Measurements from ENCODE around the gene CAMK2G. TPM values are rescaled to one million over a fixed set of nuclear protein-coding genes. Genes with fewer than 3 reads are reported as not detected.

The CAMK2G gene
- total and polyA plus RNA-seq, 2 experiments from 2014 or later, result 30.6 to 34.1 TPM

DNA sequence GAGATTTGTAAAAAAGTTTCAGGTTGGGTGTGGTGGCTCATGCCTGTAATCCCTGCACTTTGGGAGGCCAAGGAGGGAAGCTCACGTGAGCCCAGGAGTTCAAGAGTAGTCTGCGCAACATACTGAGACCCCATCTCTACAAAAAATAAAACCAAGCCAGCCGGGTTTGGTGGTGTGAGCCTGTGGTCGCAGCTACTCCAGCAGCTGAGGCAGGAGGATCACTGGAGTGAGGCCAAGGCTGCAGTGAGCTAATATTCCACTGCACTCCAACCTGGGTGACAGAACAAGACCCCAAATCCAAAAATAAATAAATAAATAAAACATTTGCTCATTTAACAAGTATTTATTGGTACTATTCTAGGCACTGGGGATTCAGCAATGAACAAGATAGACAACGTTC is 94.1 kb downstream of the CAMK2G start:
- ATAC-seq (no peak), DNase-seq (ENCODE audit: low spot score) (no peak)
- 0 out of 2 replicates have a peak overlapping the region, but pooled peaks have one; percentile 35 for H3K27ac ChIP-seq (ENCODE audit: low read depth)
- no peaks in the 10 kb centered on the region for H3K27me3 ChIP-seq (ENCODE audit: insufficient read depth)
- H3K36me3 ChIP-seq (ENCODE audit: insufficient read depth), result peaks cover 10% of the 10 kb centered on the region; the same call in 1 of the 2 replicates
- H3K9me3 Mint-ChIP-seq, result no peaks in the 10 kb centered on the region
- H3K4me1 ChIP-seq (ENCODE audit: insufficient read depth), result peaks cover 11% of the 10 kb centered on the region
- TF ChIP-seq STAT1 (IDR thresholded peaks at IDR 0.05; ENCODE audit: unreplicated experiment) (no peak), ZNF462 (CRISPR knock-in tag; IDR thresholded peaks at IDR 0.05) (no peak), EZH2 (IDR thresholded peaks at IDR 0.05; ENCODE audit: low read depth, unreplicated experiment) (no peak)
- H3F3A ChIP-seq (replicated peaks; ENCODE audit: low read depth), result peaks cover 9% of the 10 kb centered on the region; the same call in 1 of the 2 replicates
- H4K20me1 ChIP-seq (replicated peaks; ENCODE audit: insufficient read depth), result peaks cover 12% of the 10 kb centered on the region; the same call in 1 of the 2 replicates
- peak overlapping the region; percentile 95 for H3K4me3 Mint-ChIP-seq
- H3K9me2 ChIP-seq (ENCODE audit: insufficient read depth), result no peaks in the 10 kb centered on the region
- H3K27ac Mint-ChIP-seq, result peak overlapping the region; percentile 57; the same call in 1 of the 2 replicates
- peak overlapping the region; percentile 98 for H3K4me3 ChIP-seq
- peak overlapping the region; percentile 94; the same call in 1 of the 2 replicates for H3K4me2 ChIP-seq
- H2AFZ ChIP-seq, result no peak overlapping the region
- H3K27me3 Mint-ChIP-seq (ENCODE audit: insufficient read depth, low read depth, poor library complexity), result peaks cover 4% of the 10 kb centered on the region
- H3K36me3 Mint-ChIP-seq (ENCODE audit: low read depth), result peaks cover 30% of the 10 kb centered on the region
- peaks cover 19% of the 10 kb centered on the region for H3K4me1 Mint-ChIP-seq
- peaks cover 47% of the 10 kb centered on the region for H3K79me2 ChIP-seq (replicated peaks; ENCODE audit: insufficient read depth)

GRCh38 chr10:73779539-73780197 is 94.7 kb downstream of the CAMK2G start:
- Histone ChIP-seq H2AFZ (no peak overlapping the region), H3K4me1 (ENCODE audit: insufficient read depth) (peaks cover 11% of the 10 kb centered on the region), H3K27ac (ENCODE audit: low read depth) (no peak overlapping the region), H3F3A (replicated peaks; ENCODE audit: low read depth) (peaks cover 12% of the 10 kb centered on the region; the same call in 1 of the 2 replicates), H3K79me2 (replicated peaks; ENCODE audit: insufficient read depth) (peaks cover 51% of the 10 kb centered on the region), H3K4me3 (no peak overlapping the region), H3K4me2 (no peak overlapping the region), H3K9me2 (ENCODE audit: insufficient read depth) (no peaks in the 10 kb centered on the region), H3K27me3 (ENCODE audit: insufficient read depth) (no peaks in the 10 kb centered on the region), H4K20me1 (replicated peaks; ENCODE audit: insufficient read depth) (peaks cover 12% of the 10 kb centered on the region; the same call in 1 of the 2 replicates), H3K36me3 (ENCODE audit: insufficient read depth) (peaks cover 10% of the 10 kb centered on the region; the same call in 1 of the 2 replicates)
- peaks cover 22% of the 10 kb centered on the region for H3K4me1 Mint-ChIP-seq
- H3K27ac Mint-ChIP-seq, result no peak overlapping the region
- no peaks in the 10 kb centered on the region for H3K9me3 Mint-ChIP-seq
- H3K36me3 Mint-ChIP-seq (ENCODE audit: low read depth), result peaks cover 32% of the 10 kb centered on the region
- H3K27me3 Mint-ChIP-seq (ENCODE audit: insufficient read depth, low read depth, poor library complexity), result peaks cover 2% of the 10 kb centered on the region
- DNase-seq (ENCODE audit: low spot score) (no peak), ATAC-seq (no peak)
- peak overlapping the region; percentile 95 for H3K4me3 Mint-ChIP-seq
- TF ChIP-seq NANOG (IDR thresholded peaks at IDR 0.05; ENCODE audit: borderline replicate concordance), result no peak
- no peak for TF ChIP-seq ZNF331 (CRISPR knock-in tag; IDR thresholded peaks at IDR 0.05; ENCODE audit: low read depth)
- no peak for TF ChIP-seq ZNF462 (CRISPR knock-in tag; IDR thresholded peaks at IDR 0.05)

Measured in GM23338 (cell line).